NCI-H82 treated with DMSO at 0.1 percent for 48 hours (cell line): ENCODE results near the gene DDRGK1.

Source experiments
- DNase-seq: peaks from one replicate; lab custom pipeline; 2025; ENCODE audit not compliant: unreplicated experiment; lab: John Stamatoyannopoulos, UW

DDRGK1 gene

DNA sequence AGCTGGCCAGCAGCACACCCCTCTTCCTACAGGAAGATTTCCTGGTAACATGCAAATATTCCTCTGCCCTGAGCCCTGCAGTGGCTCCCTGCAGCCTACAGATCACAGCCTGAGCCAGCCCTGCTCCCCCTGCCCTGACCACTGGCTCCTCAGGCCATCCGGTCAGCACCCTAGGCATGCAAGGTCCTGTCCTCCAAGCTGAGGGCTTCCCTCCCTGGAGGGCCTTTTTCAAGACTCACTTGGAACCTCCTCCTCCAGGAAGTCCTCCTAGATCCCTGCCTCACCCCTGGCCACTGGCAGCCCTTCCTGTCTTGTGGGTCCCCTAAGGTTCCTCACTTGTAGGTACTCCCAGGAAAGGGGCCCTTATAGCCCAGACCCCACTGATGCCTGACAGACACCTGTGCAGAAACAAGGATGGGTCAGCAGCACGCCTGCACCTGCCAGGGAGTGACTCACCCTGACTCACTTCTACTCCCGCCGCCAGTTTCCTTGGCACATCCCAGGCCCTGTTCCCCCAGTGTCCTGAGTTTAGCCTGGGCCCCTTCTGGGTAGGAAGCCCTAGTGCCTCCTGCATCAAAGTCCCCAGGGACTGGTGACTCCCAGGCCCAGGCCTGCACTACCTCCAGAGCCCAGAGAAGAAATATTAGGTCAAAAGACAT is 31.3 kb upstream of the DDRGK1 start:
- no peak for DNase-seq

DNA sequence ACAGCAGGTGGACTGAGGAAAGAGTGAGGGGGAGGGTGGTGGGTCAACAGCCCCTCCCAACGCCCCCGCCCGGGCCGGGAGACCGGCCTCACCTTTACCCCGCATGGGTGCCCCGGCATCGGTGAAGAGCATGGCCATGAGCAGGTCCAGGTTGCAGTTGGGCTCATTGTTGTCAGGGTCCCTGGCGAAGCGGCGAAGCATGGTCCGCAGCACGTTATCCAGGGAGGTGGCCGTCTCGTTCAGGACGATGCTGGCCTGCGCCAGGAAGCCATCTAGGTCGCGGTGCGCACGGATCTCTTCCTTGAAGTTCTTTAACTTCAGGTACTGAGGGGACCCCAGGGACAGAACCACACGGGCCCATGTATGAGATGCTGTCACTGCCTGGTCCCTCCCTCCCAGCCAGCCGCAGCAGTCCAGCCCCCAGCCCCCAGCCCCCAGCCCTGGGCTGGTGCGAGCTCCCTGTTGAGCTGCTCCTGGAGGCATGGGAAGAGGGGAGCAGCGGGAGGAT is 29.6 kb upstream of the DDRGK1 start:
- DNase-seq, result no peak

DNA sequence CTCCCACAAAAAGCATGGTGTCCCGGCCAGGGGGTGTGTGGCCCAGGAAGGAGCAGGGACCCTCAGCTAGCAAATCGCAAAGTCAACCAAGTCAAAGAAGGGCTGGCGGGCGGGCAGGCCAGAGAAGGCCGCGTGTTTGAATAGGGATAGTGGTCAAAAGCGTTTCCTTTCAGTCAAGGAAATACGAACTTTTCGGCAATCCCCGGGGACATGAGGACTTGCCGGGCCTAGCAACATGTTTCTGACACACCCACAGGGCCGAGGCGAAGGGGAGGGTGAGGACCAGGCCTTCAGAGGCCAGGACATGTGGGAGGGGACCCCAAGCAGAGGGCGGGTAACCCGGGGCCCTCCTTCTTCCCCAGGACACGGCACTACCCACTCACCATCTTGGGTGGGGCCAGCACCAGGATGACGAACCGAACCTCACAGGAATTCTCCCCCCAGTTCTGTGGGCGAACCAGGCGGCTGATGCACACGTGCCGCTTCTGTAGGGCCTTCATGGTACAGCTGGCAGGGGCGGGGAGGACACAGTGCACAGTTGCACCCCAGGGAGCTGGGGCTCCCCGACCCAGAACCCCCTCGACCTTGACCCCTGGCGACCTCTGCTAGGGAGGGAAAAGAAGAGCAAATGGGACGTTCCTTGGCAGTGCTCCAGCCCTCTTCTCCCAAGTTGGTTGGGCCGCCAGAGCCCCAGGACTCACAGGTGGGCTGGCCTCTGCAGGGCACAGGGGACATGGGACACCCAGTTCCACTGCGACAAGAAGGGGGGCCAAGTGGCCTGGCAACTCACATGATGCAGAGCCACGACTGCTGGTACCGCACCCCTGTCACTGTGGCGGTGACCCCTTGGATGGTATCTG is 28.9 kb upstream of the DDRGK1 start:
- DNase-seq, result no peak

DNA sequence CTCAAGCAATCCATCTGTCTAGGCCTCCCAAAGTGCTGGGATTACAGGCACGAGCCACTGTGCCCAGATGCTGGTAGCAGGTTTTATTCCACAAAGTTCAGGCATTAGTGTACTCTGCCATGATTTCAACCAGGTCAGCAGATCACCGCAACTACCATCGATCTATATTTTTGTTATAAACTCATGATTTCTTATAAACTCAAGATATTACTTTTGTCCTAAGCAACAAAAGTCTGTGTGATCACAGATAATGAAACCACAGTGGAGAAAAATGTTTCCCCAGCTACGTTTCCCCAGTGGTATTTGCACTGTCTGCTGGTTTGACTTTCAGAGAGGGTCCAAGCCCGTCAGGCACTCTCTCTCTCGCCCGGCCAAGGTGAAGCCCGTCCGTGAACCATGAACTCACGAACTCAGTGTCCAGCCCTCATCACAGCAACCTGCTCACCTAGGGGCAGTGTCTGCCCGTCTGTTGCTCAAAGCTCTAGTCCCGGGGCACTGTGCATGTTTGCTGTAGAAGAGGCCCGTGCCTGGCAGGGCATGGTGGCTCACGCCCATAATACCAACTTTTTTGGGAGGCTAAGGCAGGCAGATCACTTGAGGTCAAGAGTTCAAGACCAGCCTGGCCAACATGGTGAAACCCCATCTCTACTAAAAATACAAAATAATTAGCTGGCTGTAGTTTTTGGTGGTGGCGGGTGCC is 27.6 kb upstream of the DDRGK1 start:
- no peak for DNase-seq

DNA sequence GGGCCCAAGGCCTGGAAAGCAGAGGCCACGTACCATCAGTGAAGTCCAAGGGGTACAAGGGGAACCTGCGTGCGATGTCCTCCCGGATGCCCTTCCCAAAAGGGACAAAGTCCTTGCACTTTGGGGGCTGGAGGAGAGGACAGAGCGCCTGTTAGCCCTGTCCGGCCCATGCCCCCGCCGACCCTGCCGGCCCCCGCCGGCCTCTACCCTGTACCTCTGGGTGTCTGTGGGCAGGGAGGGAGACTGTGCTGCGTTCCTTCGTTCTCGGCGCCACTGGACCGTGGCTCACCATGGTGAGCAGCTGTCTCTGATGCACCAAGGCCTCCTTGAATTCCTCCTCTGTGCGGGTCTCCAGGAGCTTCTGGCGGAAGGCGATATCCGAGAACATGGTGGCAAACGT is 26.6 kb upstream of the DDRGK1 start:
- DNase-seq, result no peak

DNA sequence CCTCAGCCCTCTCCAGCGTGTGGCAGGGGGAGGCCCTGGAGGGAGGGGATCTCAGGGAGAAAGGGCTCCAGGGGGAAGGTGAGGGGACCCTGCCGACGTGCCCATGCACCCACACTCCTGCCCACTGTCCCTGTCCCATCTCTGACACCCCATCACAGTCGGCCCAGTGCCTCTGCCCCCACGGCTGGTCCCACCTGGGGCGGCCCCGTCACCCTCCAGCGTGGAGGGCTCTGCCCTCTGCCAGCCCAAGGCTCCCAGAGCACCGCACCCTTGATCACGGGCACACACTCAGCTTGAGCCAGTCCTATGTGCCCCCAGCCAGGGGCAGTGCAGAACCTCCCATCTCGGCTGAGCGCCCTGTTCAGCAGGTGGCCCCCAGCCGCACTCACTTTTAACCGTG is 25.3 kb upstream of the DDRGK1 start:
- DNase-seq, result no peak

DNA sequence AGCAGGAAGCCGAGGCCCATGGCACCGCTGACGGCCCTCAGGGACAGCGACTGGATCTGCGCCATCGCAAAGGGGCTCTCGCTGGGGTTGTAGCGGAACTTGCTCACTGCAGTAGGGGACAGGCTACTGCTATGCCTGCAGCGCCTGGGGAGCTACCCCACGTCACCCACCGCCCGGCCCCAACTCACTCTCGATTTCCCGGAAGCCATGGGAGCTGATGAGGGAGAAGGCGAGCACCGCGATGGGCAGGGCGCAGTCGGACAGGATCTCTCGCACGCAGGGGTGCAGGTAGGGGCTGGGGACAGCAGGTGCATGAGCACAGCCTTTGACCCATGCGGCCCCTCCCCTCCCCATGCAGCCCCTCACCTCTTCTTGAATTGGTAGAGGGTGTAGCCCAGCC is 24.7 kb upstream of the DDRGK1 start:
- DNase-seq, result no peak

DNA sequence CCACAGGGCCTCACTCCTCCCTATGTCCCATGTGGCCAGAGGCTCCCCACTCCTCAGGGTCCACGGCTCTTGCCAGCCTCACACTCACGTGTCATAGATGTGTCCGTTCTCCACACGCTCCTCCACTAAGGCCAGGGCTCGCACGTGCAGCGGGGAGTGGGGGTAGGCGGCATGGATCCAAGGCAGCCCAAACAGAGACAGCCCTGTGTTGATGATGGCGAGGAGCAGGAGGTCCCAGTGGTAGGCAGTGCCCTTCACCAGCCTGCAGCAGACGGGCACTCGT is 24.2 kb upstream of the DDRGK1 start:
- no peak for DNase-seq

DNA sequence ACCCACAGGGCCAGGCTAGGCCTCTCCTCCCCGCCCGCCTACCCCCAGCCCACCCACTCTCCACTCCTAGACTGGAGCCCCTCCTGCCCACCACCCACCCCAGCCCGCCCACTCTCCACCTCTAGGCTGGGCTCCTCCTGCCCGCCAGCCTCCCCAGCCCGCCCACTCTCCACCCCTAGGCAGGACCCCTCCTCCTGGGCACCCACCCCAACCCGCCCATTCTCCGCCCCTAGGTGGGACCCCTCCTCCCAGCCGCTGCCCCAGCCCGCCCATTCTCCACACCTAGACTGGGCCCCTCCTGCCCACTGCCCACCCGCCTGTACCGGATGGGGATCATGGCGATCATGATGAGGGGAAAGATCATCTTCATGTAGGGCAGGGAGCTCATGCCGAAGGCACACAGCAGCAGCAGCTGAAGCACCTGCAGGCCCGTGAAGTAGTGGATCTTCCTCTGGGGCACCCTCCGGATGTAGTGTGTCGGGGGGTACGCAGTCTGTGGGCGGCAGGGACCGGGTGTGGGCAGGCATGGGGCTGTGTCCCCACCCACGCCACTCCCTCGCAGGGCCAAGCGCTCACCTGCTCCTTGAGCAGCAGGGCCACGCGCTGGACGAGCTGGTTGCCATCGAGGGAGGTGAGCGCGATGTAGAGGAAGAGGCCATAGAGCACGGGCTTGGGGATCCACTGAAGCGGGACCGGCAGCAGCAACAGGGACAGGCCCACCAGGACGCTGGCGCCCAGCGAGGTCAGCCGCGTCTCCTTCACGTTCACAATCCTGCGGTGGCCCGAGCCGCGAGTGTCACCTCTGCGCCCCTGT is 23.7 kb upstream of the DDRGK1 start:
- no peak for DNase-seq

DNA sequence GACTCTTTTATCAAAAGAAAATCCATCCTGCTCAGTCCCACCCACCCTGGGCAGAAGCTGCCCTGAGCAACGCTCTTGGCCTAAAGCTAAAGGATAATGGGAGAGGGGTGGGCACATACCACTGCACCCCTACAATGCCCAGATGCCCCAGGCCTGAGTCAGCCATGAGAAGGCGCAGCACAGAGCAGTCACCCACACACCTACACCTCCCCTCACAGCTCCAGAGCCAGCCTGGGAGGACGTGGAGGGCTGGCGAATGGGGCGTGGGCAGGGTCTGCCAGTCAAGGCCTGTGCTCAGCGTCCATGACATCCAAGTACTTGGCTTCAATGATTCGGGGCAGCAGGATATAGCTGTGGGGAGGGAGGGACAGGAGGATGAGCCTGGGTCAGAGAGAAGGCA is 23.0 kb upstream of the DDRGK1 start:
- no peak for DNase-seq

DNA sequence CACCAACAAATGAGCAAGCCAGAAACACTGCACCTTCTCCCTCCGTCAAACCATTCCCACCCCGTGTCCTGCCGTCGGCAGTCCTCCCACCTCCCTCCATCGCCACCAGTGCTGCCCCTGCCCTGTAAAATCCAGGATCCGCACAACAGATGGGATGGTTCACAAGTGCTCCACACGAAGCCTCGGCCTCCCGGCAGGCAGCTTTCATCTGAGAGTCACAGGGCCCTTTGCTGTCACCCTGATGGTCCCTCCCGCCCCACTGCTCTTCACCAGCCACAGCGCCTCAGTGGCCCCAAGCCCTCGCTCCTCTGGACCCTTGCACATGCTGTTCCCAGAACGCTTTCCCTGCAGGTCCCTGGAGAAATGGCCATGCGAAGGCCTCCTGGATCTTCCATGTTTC is 22.4 kb upstream of the DDRGK1 start:
- no peak for DNase-seq

DNA sequence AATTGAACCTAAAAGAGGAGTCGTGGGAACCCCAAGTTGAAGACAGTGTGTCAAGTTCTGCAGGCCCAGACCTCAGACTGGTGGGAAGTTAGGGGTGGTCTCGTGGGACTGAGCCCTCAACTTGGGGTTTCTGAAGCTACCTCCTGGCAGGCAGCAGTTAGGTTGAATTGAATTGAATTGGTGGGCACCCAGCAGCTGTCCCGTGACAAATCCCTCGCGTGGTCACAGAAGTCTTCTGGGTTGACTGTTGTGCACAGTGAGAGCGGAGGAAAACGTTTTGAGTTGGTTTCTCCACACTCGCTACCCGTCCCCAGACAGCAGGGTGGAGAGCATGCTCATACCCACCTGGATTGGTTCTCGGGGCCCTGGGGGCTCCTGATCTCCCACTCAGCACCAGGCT is 21.6 kb upstream of the DDRGK1 start:
- DNase-seq, result no peak

DNA sequence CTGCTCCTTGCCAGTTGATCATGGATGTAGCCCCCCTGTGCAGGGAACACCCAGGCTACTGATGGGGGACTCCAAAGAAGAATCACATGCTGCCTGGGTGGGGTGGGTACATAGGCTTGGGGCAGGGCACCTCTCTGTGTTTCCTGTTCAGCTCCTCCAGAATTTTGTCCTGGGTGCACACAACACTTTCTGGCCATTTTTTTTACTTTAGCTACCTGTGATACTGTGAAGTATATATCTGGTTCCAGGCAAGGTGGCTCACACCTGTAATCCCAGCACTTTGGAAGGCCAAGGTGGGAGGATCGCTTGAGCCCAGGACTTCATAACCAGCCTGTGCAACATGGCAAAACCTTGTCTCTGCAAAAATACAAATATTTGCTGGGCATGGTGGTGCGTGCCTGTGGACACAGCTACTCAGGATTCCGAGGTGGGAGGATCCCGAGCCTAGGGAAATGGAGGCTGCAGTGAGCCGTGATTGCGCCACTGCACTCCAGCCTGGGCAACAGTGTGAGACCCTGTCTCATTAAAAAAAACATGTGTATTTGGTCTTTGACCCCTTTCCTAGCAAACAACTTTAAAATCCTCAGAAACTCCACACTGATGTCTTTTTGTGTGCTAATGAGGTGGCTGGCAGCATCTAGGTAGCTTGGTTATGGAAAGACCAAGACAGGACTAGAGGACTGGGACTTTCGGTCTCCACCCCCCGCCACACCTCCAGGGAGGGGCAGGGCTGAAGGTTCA is 20.4 kb upstream of the DDRGK1 start:
- no peak for DNase-seq

DNA sequence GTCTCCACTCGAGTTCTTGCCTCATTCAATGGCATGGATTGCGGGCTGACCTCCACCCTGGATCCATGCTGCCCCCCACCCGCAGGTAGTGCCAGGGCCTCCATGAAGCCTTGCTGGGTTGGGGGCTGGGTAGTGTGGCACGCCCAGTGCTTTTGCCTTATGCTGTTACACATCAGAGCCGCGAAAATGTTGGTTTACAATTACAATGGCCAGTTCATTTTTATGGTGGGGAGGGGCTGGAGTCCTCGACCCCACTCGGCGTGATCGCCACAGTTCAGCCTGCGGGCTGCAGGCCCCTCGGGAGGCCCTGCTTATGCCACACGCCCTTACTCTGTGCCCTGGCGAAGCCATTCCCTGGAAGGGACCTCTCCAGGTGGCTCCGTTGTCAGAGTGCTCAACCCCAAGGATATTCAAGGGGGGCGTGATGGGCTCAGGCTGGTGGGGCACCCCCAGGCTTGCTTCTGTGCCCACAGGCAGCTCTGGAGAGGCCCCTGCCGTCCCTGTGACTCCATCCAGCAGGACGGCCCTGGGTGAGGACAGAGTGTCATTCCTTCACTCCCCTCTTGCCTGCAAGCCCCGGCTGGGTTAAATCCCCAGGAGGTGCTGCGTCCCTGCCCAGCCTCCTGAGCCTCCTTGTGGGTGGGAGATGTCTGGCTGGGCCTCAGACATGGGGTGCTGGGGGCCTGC is 19.7 kb upstream of the DDRGK1 start:
- no peak for DNase-seq

DNA sequence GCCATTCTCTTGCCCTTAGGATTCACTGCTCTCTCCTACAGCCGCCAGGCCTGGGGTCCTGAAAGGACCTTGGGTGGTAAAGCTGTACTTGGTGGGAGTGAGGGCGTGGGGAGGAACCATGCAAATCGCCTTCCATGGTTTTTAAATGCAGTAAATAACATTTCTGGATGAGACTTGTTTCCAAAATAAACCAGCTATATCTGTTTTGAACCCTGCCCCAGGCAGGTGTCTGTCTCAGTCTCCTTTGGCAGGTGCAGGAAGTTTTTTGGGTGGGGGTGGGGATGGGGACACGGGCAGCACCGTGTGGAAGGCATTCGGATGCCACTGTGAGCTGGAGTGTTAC is 19.1 kb upstream of the DDRGK1 start:
- DNase-seq, result no peak

DNA sequence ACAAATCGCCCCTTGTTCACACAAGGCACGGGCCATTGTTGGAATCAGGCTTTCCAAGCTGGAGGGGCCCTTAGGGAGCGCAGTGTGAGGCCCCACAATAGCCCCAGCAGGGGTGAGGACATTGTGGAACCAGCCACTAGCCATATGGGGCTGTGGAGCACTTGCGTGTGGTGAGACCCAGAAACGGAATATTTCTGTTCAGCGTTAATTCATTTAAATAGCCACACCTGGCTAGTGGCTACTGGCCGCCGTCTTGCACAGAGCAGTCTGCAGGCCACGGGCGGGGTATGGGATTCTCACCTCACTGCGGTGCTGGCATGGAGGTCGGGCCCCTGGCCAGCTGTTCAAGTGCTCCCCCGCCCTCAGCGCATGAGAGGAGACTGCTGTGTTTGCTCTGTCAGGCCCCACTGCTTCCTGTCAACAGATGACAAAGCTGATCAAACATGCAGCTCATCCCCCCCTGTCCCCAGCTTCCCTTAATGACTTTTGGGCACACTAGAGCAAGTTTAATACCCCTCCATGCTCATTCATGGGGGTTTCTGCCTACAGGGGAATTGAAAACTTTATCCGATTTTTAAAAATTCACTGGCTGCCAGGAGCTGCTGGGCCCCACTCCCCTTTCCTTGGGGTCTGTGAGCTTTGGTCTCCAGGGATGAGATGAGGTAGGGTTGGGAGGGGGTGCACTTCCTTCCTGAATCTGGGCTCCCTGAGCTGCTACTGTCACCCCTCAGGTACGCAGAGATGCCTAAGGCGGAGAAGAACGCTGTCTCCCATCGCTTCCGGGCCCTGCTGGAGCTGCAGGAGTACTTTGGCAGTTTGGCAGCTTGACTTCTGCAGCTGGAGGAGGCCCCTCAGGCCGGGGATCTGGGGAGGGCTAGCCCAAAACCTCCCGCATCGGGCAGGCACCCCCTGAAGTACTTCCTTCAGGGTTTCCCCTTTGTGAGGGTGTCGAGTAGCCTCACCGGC is 18.4 kb upstream of the DDRGK1 start:
- peak; percentile 65 for DNase-seq

DNA sequence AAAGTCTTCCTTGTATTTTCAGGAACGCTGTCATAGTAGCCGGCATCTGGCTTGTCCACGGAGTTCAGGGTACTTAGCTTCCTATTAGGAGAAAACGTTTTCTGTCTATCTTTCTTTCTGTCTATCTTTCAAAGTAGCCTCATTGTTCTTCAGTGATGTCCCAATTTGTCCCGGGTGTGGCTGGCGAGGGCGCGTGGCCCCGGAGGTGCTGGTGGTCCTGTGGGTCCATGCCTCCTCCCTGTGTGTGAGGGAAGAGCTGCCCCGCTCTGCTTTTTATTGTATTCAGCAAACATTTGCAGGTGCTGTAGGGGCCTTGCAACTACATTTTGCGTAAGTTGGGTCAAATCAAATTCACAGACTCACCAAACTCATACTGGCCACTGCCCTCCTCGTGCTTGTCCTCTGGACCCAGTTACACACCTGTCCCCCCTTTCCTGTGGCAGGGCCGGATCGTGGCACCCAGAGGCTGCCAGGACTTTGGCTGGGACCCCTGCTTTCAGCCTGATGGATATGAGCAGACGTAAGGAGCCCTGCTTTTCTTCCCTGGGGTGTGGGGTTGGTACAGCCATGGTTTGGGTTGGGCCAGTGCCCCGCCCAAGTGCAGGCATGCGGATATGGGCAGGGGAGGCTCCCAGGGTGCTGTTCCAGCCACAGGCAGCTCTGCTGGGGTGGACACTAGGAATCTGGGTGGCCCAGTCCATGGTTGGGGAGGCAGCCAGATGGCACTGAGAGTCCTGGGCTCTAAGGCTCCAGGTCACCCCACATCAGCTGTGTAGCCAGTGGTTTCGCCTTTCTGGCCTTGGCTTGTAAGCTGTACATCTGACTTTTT is 17.1 kb upstream of the DDRGK1 start:
- no peak for DNase-seq

DNA sequence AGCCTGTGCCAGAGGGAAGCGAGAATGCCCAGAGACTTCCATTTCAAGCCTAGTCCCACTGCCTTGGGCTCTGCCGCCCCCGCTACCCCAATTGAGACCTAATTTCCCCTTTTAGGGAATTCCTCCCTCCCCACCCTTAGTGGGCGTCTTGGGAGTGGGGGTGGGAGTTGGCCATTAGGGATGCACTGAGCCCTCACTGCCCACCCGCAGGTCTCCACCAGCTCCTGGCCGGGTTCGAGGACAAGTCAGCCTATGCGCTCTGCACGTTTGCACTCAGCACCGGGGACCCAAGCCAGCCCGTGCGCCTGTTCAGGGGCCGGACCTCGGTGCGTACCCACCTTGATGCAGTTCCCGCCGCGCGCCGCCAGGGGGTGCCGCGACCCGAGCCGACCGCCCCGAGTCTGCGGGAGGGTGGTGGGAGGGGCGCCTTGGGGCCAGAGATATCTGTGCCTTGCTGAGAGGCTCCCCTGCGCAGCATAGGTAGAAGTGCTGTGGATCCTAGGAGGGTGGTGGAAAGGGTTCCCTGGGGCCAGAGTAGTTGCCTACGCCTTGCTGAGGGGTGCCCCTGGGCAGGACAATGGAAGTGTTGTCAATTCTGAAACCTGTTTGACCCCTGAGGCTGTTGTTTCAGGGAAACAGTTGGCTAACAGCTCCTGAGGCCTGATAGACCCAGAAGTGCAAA is 14.0 kb upstream of the DDRGK1 start:
- DNase-seq, result no peak
